ENCODE results near the gene TMEM106A.

- TF ChIP-seq, protein P1, sequence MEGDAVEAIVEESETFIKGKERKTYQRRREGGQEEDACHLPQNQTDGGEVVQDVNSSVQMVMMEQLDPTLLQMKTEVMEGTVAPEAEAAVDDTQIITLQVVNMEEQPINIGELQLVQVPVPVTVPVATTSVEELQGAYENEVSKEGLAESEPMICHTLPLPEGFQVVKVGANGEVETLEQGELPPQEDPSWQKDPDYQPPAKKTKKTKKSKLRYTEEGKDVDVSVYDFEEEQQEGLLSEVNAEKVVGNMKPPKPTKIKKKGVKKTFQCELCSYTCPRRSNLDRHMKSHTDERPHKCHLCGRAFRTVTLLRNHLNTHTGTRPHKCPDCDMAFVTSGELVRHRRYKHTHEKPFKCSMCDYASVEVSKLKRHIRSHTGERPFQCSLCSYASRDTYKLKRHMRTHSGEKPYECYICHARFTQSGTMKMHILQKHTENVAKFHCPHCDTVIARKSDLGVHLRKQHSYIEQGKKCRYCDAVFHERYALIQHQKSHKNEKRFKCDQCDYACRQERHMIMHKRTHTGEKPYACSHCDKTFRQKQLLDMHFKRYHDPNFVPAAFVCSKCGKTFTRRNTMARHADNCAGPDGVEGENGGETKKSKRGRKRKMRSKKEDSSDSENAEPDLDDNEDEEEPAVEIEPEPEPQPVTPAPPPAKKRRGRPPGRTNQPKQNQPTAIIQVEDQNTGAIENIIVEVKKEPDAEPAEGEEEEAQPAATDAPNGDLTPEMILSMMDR (conservative IDR thresholded peaks at IDR 0.05; ENCODE audit: low read depth, low read length) = 0 out of 2 replicates have a peak, but pooled peaks have one; percentile 10
- no peak for TF ChIP-seq EZH2 (IDR thresholded peaks at IDR 0.05; ENCODE audit: borderline replicate concordance, low read depth, low read length, poor library complexity, severe bottlenecking)
Observed at GRCh38 chr17:43170766-43171585, 40.7 kb upstream of the TMEM106A start, which contains the start of gene NBR1.
